Panc1 (cell line): Measurements from ENCODE around the gene SORBS1. TPM values are rescaled to one million over a fixed set of nuclear protein-coding genes. Genes with fewer than 3 reads are reported as not detected.

ENCODE experiments used
- ATAC-seq: fragments of 200-7000 bp; cut with Tn5 transposase; 2 replicates; pipeline ENCODE4 v1.9.1; 2020; ENCODE audit warnings: mild to moderate bottlenecking, moderate library complexity
- BruUV-seq: library from RNA; stranded (reverse); fragments of 400-500 nt; replicated peaks from 2 replicates; lab custom pipeline; 2021; lab: Mats Ljungman, UMichigan
- CTCF ChIA-PET: fragments of 300-600 bp; sonication (Branson Sonifier 250); formaldehyde crosslinking; loops from one replicate; lab custom pipeline; 2022; ENCODE audit warnings: antibody characterized with exemption; lab: Charles Lee
- POLR2A ChIA-PET: fragments of 300-600 bp; sonication (Branson Sonifier 250); formaldehyde crosslinking; loops from one replicate; lab custom pipeline; 2022; ENCODE audit warnings: antibody characterized with exemption; lab: Charles Lee
- DNase-seq: peaks from one replicate; pipeline ENCODE4 v3.0.0-alpha.2; 2010; ENCODE audit warnings: low read depth, low spot score
- H3K27ac ChIP-seq: 2 replicates; pipeline ENCODE4 v1.5.1; 2011; ENCODE audit warnings: mild to moderate bottlenecking, low read length, inconsistent platforms
- H3K27me3 ChIP-seq: fragments of 200-500 bp; sonication (Bioruptor generic); 2 replicates; pipeline ENCODE4 v1.6.0; 2014; ENCODE audit warnings: low read length, inconsistent platforms; ENCODE audit not compliant: control insufficient read depth, insufficient read depth
- H3K36me3 ChIP-seq: fragments of 200-500 bp; sonication (Bioruptor generic); 2 replicates; pipeline ENCODE4 v1.5.1; 2014; ENCODE audit warnings: inconsistent platforms, mild to moderate bottlenecking, low read length, moderate library complexity; ENCODE audit not compliant: control insufficient read depth, insufficient read depth
- H3K4me1 ChIP-seq: 2 replicates; pipeline ENCODE4 v1.5.1; 2011; ENCODE audit warnings: inconsistent platforms, mild to moderate bottlenecking, low read length, moderate library complexity; ENCODE audit not compliant: control insufficient read depth, insufficient read depth
- H3K4me3 ChIP-seq, 2 experiments: 2 replicates each; pipeline ENCODE4 v1.5.1; 2011 to 2012; ENCODE audit warnings: low read depth in 2 of 2, low read length in 2 of 2, mild to moderate bottlenecking in 2 of 2, inconsistent platforms in 1 of 2, moderate library complexity in 1 of 2
- H3K9me3 ChIP-seq: fragments of 200-500 bp; sonication (Bioruptor generic); 2 replicates; pipeline ENCODE4 v1.5.1; 2014; ENCODE audit warnings: low read depth, mild to moderate bottlenecking, inconsistent platforms, low read length, moderate library complexity; ENCODE audit not compliant: control insufficient read depth, insufficient read depth
- POLR2AphosphoS5 ChIP-seq: IDR thresholded peaks from 2 replicates; pipeline ENCODE4 v1.6.1; 2012; ENCODE audit warnings: mild to moderate bottlenecking, low read depth, low read length, moderate library complexity
- SIN3A ChIP-seq: IDR thresholded peaks from 2 replicates; pipeline ENCODE4 v1.6.1; 2012; ENCODE audit warnings: low read depth, mild to moderate bottlenecking, low read length, moderate library complexity, borderline replicate concordance; ENCODE audit not compliant: insufficient read depth
- TCF7L2 ChIP-seq: IDR thresholded peaks from 2 replicates; pipeline ENCODE4 v1.6.1; 2011; ENCODE audit warnings: mild to moderate bottlenecking, low read depth, low read length, inconsistent platforms
- in situ Hi-C: cut with HindIII; loops from 2 replicates; pipeline ENCODE4 v1.10.0; 2016; ENCODE audit warnings: low sequenced_read_pairs, low pct_unique_long_range_greater_than_20kb
- intact Hi-C: fragments of 100-400 bp; cut with micrococcal nuclease; formaldehyde crosslinking; loops from one replicate; pipeline ENCODE4 v1.10.0; 2022; ENCODE audit not compliant: unreplicated experiment
- total RNA-seq: library from RNA; stranded (reverse); gene quantifications from one replicate; pipeline ENCODE4 v1.2.1, GENCODE V29; 2021; ENCODE audit not compliant: unreplicated experiment
- TF ChIP-seq, protein P1 (sequence below), 2 experiments: IDR thresholded peaks; 2 replicates each; pipeline ENCODE4 v1.6.1; 2011 to 2012; ENCODE audit warnings: low read depth in 2 of 2, control low read depth in 1 of 2, low read length in 1 of 2, mild to moderate bottlenecking in 1 of 2, moderate library complexity in 1 of 2; ENCODE audit not compliant: insufficient read depth in 1 of 2
- TF ChIP-seq, protein P2 (sequence below): fragments of 450-650 bp; IDR thresholded peaks from 2 replicates; pipeline ENCODE4 v1.5.1; 2017; ENCODE audit warnings: mild to moderate bottlenecking

SORBS1 gene
- total RNA-seq, 1 experiment from 2014 or later, result 29.4 TPM

DNA sequence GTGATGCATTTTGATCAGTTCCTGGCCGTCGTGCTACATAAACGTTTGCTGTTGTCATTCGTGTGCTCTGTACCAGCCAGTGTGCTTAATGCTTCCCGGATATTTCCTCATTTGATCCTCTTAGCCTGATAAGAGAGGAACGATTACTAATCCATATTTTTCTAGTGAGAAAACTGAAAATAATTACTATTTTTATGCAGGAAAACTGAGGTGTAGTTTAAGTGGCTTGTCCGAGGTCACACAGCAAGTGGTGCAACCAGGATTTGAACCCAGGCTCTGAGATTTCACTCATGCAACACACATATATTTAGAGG is 650 bp upstream of the SORBS1 start:
- POLR2A ChIA-PET, result no interaction called here
- Histone ChIP-seq H3K4me3 (peak overlapping the region; percentile 93 to 99), H3K27me3 (no peaks in the 10 kb centered on the region), H3K36me3 (no peaks in the 10 kb centered on the region), H3K9me3 (no peaks in the 10 kb centered on the region), H3K27ac (peak overlapping the region; percentile 81), H3K4me1 (peaks cover 22% of the 10 kb centered on the region)
- no TSS peak for BruUV-seq
- TF ChIP-seq, protein P1, sequence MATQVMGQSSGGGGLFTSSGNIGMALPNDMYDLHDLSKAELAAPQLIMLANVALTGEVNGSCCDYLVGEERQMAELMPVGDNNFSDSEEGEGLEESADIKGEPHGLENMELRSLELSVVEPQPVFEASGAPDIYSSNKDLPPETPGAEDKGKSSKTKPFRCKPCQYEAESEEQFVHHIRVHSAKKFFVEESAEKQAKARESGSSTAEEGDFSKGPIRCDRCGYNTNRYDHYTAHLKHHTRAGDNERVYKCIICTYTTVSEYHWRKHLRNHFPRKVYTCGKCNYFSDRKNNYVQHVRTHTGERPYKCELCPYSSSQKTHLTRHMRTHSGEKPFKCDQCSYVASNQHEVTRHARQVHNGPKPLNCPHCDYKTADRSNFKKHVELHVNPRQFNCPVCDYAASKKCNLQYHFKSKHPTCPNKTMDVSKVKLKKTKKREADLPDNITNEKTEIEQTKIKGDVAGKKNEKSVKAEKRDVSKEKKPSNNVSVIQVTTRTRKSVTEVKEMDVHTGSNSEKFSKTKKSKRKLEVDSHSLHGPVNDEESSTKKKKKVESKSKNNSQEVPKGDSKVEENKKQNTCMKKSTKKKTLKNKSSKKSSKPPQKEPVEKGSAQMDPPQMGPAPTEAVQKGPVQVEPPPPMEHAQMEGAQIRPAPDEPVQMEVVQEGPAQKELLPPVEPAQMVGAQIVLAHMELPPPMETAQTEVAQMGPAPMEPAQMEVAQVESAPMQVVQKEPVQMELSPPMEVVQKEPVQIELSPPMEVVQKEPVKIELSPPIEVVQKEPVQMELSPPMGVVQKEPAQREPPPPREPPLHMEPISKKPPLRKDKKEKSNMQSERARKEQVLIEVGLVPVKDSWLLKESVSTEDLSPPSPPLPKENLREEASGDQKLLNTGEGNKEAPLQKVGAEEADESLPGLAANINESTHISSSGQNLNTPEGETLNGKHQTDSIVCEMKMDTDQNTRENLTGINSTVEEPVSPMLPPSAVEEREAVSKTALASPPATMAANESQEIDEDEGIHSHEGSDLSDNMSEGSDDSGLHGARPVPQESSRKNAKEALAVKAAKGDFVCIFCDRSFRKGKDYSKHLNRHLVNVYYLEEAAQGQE (IDR thresholded peaks at IDR 0.05; ENCODE audit: insufficient read depth in 1 of 2, low read depth in 2 of 2, low read length in 1 of 2), result no peak
- no peak for TF ChIP-seq SIN3A
- TF ChIP-seq TCF7L2, result no peak
- TF ChIP-seq POLR2AphosphoS5, result no peak
- TF ChIP-seq, protein P2, sequence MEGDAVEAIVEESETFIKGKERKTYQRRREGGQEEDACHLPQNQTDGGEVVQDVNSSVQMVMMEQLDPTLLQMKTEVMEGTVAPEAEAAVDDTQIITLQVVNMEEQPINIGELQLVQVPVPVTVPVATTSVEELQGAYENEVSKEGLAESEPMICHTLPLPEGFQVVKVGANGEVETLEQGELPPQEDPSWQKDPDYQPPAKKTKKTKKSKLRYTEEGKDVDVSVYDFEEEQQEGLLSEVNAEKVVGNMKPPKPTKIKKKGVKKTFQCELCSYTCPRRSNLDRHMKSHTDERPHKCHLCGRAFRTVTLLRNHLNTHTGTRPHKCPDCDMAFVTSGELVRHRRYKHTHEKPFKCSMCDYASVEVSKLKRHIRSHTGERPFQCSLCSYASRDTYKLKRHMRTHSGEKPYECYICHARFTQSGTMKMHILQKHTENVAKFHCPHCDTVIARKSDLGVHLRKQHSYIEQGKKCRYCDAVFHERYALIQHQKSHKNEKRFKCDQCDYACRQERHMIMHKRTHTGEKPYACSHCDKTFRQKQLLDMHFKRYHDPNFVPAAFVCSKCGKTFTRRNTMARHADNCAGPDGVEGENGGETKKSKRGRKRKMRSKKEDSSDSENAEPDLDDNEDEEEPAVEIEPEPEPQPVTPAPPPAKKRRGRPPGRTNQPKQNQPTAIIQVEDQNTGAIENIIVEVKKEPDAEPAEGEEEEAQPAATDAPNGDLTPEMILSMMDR, result no peak
- intact Hi-C loops, result no loop called here
- in situ Hi-C loops, result no loop called here
- CTCF ChIA-PET, result no interaction called here
- DNase-seq (no peak), ATAC-seq (no peak)

DNA sequence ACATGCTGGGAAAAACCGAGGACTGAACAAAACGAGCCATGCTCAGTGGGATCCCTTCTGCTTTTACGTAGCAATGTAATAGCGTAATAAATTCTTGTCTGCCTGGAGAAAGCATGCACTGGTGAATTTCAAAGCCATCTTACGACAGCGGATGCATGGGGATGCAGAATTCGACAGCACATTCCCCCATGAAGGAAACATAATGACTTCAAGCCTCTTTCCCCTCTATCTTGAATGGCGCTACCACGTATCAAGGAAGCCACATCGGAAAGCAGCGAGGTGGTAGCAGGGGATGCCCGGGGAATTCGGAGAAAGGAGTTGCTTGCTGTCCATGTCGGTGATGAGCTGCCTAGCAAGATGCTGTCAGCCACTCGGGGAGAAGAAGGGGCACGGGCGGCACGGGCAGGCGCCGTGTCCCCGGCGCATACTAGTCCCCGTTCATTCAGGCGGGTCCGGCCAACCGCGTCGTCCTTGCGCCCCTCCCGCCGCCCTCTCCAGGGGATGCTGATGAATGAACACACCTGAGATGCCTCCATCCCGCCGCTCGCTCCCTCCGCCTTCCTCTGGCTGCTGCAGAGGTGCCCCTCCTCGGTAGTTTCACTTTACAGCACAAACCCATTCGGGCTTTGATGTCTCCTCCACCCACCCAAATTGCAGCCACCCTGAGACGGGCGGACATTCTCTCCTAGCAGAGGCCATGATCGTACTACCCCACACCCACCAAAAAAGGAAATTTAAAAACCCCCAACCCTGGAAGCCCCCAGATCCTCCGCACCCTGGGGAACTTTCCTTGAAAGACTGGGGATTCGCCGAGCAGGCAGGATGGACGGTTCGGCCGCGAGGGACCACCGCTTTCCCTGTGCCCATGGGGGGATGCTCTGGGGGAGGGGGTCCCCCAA is 644 bp downstream of the SORBS1 start:
- intact Hi-C loops, result no loop called here
- in situ Hi-C loops, result no loop called here
- ATAC-seq (peak; percentile 59), DNase-seq (no peak)
- peak overlapping the region; percentile 93 to 99 for H3K4me3 ChIP-seq
- TF ChIP-seq SIN3A, result no peak
- TF ChIP-seq, protein P2, result no peak
- no peak for TF ChIP-seq POLR2AphosphoS5
- no peak for TF ChIP-seq TCF7L2
- TF ChIP-seq, protein P1 (IDR thresholded peaks at IDR 0.05; ENCODE audit: insufficient read depth in 1 of 2, low read depth in 2 of 2, low read length in 1 of 2), result no peak
- H3K4me1 ChIP-seq, result peaks cover 22% of the 10 kb centered on the region
- BruUV-seq, result TSS peak; percentile 62
- CTCF ChIA-PET, result no interaction called here
- no peaks in the 10 kb centered on the region for H3K36me3 ChIP-seq
- H3K9me3 ChIP-seq, result no peaks in the 10 kb centered on the region
- POLR2A ChIA-PET, result no interaction called here
- no peaks in the 10 kb centered on the region for H3K27me3 ChIP-seq
- peak overlapping the region; percentile 78 for H3K27ac ChIP-seq
